ENCODE data around the gene HOXD3. TPM values are rescaled to one million over a fixed set of nuclear protein-coding genes. Genes with fewer than 3 reads are reported as not detected.

Gene HOXD3
- total and polyA plus RNA-seq, 2 donors, result 0.28 to 0.82 TPM

DNA sequence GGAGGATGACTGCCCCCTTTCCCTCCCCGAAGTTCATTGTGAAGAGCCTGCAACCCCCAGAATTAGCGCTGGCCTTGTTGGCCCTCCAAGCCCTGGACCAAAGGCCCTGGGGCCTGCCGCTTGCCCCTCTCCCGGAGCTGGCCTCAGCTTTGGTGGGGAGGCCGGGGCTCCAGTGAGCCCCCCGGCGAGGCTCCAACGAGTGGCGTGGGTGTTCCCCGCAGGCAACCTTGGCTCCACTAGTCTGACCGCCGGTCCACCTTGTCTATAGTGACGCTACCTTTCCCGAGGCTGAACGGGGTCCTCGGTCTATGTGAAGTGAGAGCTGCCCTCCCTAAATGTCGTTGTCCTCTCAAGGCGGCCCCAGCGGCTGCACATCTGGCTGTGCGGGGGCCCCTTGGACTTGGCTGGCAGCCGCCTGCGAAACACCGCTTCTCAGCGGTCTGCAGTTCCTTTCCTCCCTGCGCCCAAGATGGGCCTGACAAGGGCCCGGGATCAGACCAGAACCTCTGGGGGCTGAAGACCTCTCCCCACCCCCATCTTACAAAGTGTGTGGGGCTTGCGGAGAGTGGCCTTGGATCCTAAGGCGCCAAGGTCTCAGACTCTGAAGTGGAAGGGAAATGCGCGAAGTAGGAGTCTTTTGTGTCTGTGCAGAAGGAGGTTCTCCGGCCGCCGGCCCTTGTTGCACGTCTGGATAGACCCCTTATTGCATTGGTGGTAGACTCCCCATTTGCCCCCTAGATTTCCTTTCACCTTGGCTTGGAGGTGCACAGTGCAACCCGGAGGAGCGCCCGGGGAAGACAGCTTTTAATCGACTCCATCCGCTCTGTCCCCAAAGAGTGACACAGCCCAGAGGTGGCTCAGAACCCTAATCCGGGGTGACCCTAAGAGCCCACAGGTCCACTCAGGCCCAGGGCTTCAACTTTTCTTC is 44.5 kb upstream of the HOXD3 start:
- peaks cover 0 to 11% of the 10 kb centered on the region in 2 donors for H3K9me3 ChIP-seq (ENCODE audit: control insufficient read depth in 2 of 2, insufficient read depth in 1 of 2, low read length in 1 of 2)
- no peak for DNase-seq (ENCODE audit: low read depth in 6 of 9, low spot score in 9 of 9)
- 9% methylated on average over 40 of the region's 40 CpGs for WGBS

DNA sequence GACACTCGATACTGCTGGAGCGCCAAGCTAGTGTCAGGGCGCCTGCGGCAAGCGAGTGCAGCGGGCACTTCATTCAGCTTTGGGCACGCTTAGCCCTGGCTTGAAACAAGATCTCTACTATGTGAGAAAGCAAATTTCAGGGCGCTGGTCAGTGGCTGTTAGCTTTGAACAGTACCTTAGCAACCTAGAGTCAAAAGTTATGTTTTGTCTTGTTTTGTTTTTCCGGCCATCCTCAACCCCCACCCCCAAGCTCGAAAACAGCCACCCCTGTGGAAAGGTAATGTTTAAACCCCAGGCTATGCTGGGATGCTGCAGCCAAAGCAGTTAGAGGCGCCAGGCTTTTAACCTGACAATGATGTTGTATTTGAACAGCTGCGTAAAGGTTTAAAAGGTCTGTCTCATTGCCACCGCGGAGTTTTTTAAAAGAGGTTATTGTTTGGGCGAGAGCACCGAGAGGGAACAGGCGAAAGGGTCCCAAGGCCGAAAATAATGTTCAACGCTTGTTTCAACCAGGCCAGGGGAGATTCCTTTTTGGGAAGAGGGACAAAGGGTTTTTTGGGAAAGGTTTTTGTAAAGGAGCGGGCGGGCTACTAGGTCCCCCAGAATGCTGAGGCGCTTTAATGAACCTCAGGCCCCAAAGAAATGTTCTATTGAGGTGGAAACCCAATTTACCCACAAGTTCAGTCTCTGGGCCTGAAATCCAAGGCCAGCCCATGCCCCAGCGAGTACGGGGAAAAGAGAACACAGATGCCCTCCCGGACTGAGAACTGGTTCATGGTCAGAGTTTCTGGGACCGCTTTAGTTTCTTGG is 42.8 kb upstream of the HOXD3 start:
- peaks cover 0 to 11% of the 10 kb centered on the region in 2 donors for H3K9me3 ChIP-seq (ENCODE audit: control insufficient read depth in 2 of 2, insufficient read depth in 1 of 2, low read length in 1 of 2)
- no peak overlapping the region for H3K27ac ChIP-seq (ENCODE audit: low read depth in 1 of 2, low read length in 1 of 2)
- no peak for DNase-seq (ENCODE audit: low read depth in 6 of 9, low spot score in 9 of 9)
- H3K27me3 ChIP-seq (ENCODE audit: control insufficient read depth in 2 of 2, insufficient read depth in 1 of 2, low read length in 1 of 2), result peaks cover 88 to 100% of the 10 kb centered on the region in 2 donors
- H3K4me1 ChIP-seq (ENCODE audit: control insufficient read depth in 2 of 2, insufficient read depth in 2 of 2, low read length in 2 of 2), result peaks cover 0 to 3% of the 10 kb centered on the region in 2 donors
- no peak overlapping the region for H3K4me3 ChIP-seq (ENCODE audit: low read length in 2 of 2)
- 14% methylated on average over 26 of the region's 26 CpGs for WGBS
- no peaks in the 10 kb centered on the region for H3K36me3 ChIP-seq (ENCODE audit: control insufficient read depth in 2 of 2, insufficient read depth in 2 of 2, low read length in 1 of 2)

More for the DNA sequence above, 44.5 kb upstream of the HOXD3 start:
- H3K27me3 ChIP-seq (ENCODE audit: control insufficient read depth in 2 of 2, insufficient read depth in 1 of 2, low read length in 1 of 2), result peaks cover 89 to 100% of the 10 kb centered on the region in 2 donors
- no peaks in the 10 kb centered on the region for H3K36me3 ChIP-seq (ENCODE audit: control insufficient read depth in 2 of 2, insufficient read depth in 2 of 2, low read length in 1 of 2)
- H3K4me3 ChIP-seq (ENCODE audit: low read length in 2 of 2), result no peak overlapping the region
- H3K4me1 ChIP-seq (ENCODE audit: control insufficient read depth in 2 of 2, insufficient read depth in 2 of 2, low read length in 2 of 2), result no peaks in the 10 kb centered on the region
- no peak overlapping the region for H3K27ac ChIP-seq (ENCODE audit: low read depth in 1 of 2, low read length in 1 of 2)

DNA sequence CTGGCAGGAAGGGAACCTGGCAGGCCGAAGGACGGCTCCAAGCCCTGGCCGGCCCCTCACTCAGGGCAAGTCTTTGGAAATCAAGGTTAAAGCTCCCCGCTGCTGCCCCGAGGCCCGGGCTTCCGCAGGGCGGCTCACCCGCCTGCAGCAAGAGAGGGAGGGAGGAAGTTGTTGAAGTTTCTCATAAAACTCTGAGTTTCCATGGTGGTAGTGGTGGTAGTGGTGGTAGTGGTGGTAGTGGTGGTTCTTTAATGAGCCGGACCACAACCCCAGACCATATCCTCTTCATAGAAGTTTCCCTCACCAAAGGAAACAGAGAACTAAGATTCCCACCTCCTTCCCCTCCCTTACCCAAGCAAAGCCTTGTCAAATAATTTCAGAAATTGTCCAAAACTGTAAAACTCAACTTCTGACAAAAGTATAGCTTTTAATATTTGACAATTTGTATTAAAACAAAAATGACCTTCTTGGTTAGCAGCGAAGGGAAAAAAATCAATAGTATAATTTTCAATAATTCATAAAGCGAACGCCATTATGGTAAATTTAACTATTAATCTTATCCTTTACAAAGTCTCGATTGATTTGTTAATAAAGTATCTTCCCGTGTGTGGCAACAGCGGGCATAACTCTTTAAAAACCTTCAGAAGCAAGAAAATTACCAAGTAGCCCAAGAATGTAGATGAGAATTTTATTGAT is 42.0 kb upstream of the HOXD3 start:
- H3K27ac ChIP-seq (ENCODE audit: low read depth in 1 of 2, low read length in 1 of 2), result no peak overlapping the region
- H3K36me3 ChIP-seq (ENCODE audit: control insufficient read depth in 2 of 2, insufficient read depth in 2 of 2, low read length in 1 of 2), result no peaks in the 10 kb centered on the region
- WGBS, result 13% methylated on average over 16 of the region's 16 CpGs
- H3K4me1 ChIP-seq (ENCODE audit: control insufficient read depth in 2 of 2, insufficient read depth in 2 of 2, low read length in 2 of 2), result peaks cover 0 to 3% of the 10 kb centered on the region in 2 donors
- peaks cover 0 to 11% of the 10 kb centered on the region in 2 donors for H3K9me3 ChIP-seq (ENCODE audit: control insufficient read depth in 2 of 2, insufficient read depth in 1 of 2, low read length in 1 of 2)
- H3K27me3 ChIP-seq (ENCODE audit: control insufficient read depth in 2 of 2, insufficient read depth in 1 of 2, low read length in 1 of 2), result peaks cover 88 to 100% of the 10 kb centered on the region in 2 donors
- H3K4me3 ChIP-seq (ENCODE audit: low read length in 2 of 2), result no peak overlapping the region
- DNase-seq (ENCODE audit: low read depth in 6 of 9, low spot score in 9 of 9), result no peak

DNA sequence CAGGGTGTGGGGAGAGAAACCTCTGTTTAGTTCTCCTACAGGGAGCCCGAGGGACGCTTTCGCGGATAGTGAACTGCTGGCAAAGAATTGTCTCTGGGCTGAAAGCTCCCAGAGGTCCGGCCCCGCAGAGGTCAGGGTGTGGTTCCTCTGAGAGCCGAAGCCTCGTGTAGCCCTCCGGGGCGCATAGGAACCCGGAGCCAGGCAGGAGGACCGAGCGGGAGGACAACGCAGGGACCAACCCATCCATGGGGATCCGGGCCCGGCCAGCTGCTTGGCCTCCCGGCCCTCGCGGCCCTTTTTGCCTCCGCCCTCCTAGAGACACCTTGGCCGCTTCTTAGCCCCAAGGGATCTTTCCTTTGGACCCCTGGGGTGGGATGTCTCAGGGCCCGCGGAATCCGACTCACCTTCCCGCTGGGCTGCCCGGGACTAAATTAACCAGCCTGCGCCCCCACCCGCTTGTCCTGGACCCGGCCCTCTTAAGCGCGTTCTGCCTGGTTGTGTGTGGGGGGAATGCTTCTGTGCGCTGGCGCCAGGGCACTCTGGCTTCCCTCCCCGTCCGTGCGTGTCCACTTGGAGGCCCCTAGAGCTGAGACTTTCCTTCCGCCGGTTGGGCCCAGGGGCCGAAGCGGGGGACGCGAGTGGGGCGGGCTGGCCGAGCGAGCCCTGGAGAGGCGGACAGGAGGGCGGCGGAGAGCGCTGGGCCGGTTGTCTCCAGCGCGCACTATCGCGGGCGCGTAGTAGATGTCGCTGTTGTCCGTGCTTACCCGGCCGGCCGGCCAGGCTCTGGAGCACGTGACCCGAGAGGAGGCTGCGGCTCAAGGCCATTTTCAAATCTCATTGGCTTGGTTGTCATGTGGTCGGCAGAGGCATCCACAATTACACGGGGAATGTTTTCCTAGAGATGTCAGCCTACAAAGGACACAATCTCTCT is 41.0 kb upstream of the HOXD3 start, which contains the start of gene HOXD10:
TSS of gene HOXD10 (plus strand) at position 896 of the 931 bp plus-strand sequence. CDS start 56 bp downstream, outside the sequence.
- peaks cover 0 to 3% of the 10 kb centered on the region in 2 donors for H3K4me1 ChIP-seq (ENCODE audit: control insufficient read depth in 2 of 2, insufficient read depth in 2 of 2, low read length in 2 of 2)
- 10% methylated on average over 66 of the region's 66 CpGs for WGBS
- peaks cover 91 to 100% of the 10 kb centered on the region in 2 donors for H3K27me3 ChIP-seq (ENCODE audit: control insufficient read depth in 2 of 2, insufficient read depth in 1 of 2, low read length in 1 of 2)
- H3K4me3 ChIP-seq (ENCODE audit: low read length in 2 of 2), result no peak within 1 kb of the TSS
- H3K27ac ChIP-seq (ENCODE audit: low read depth in 1 of 2, low read length in 1 of 2), result no peak within 1 kb of the TSS
- no peak for DNase-seq (ENCODE audit: low read depth in 6 of 9, low spot score in 9 of 9)
- peaks cover 0 to 11% of the 10 kb centered on the region in 2 donors for H3K9me3 ChIP-seq (ENCODE audit: control insufficient read depth in 2 of 2, insufficient read depth in 1 of 2, low read length in 1 of 2)
- no peaks in the 10 kb centered on the region for H3K36me3 ChIP-seq (ENCODE audit: control insufficient read depth in 2 of 2, insufficient read depth in 2 of 2, low read length in 1 of 2)

DNA sequence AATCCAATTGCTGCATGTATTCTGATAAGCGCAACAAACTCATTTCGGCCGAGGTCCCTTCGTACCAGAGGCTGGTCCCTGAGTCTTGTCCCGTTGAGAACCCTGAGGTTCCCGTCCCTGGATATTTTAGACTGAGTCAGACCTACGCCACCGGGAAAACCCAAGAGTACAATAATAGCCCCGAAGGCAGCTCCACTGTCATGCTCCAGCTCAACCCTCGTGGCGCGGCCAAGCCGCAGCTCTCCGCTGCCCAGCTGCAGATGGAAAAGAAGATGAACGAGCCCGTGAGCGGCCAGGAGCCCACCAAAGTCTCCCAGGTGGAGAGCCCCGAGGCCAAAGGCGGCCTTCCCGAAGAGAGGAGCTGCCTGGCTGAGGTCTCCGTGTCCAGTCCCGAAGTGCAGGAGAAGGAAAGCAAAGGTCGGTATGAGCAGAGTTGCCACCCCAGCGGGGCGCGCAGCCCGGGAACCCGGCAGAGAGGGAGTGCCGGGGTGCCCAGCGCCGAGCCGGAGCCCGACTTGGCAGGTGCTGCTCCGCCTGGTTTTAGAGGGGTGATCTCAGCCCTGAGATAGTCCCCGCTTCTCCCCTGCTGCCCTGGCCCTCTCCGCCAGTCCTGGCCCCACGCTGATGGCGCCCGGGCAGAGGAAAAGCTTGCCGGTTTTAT is 39.8 kb upstream of the HOXD3 start:
- H3K9me3 ChIP-seq (ENCODE audit: control insufficient read depth in 2 of 2, insufficient read depth in 1 of 2, low read length in 1 of 2), result peaks cover 0 to 16% of the 10 kb centered on the region in 2 donors
- H3K36me3 ChIP-seq (ENCODE audit: control insufficient read depth in 2 of 2, insufficient read depth in 2 of 2, low read length in 1 of 2), result no peaks in the 10 kb centered on the region
- peaks cover 91 to 100% of the 10 kb centered on the region in 2 donors for H3K27me3 ChIP-seq (ENCODE audit: control insufficient read depth in 2 of 2, insufficient read depth in 1 of 2, low read length in 1 of 2)
- 22% methylated on average over 40 of the region's 40 CpGs for WGBS
- no peak for DNase-seq (ENCODE audit: low read depth in 6 of 9, low spot score in 9 of 9)
- H3K4me1 ChIP-seq (ENCODE audit: control insufficient read depth in 2 of 2, insufficient read depth in 2 of 2, low read length in 2 of 2), result peaks cover 0 to 3% of the 10 kb centered on the region in 2 donors
- no peak overlapping the region for H3K4me3 ChIP-seq (ENCODE audit: low read length in 2 of 2)
- no peak overlapping the region for H3K27ac ChIP-seq (ENCODE audit: low read depth in 1 of 2, low read length in 1 of 2)

DNA sequence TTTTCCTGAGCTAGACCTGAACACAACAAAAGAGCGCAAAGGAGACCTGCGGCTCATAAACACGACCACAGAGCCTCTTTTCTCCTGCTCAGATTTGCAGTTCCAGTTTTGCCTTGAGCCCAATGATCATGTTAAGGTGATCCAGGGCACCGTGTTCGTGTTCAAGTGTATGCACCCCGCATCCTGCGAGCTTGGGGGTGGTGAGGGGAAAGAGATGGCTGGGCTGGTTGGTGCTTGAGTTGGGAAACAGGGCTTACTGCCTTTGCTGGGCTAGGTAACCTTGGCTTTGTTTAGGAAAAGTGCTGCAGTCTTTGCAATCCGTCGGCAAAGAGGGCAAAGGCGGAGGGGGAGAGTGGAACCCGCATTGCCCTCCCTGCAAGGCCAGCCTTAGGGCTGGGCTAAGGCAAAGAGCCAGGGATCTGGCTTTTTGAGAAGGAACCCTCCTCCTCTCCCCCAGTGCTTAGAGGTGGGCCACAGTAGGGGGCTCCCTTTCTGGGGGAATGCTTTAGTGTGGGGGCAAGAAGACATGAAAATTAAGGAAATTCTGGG is 39.2 kb upstream of the HOXD3 start:
- Histone ChIP-seq H3K4me3 (ENCODE audit: low read length in 2 of 2) (no peak overlapping the region), H3K9me3 (ENCODE audit: control insufficient read depth in 2 of 2, insufficient read depth in 1 of 2, low read length in 1 of 2) (peaks cover 0 to 19% of the 10 kb centered on the region in 2 donors), H3K27ac (ENCODE audit: low read depth in 1 of 2, low read length in 1 of 2) (no peak overlapping the region), H3K27me3 (ENCODE audit: control insufficient read depth in 2 of 2, insufficient read depth in 1 of 2, low read length in 1 of 2) (peaks cover 91 to 100% of the 10 kb centered on the region in 2 donors), H3K36me3 (ENCODE audit: control insufficient read depth in 2 of 2, insufficient read depth in 2 of 2, low read length in 1 of 2) (no peaks in the 10 kb centered on the region), H3K4me1 (ENCODE audit: control insufficient read depth in 2 of 2, insufficient read depth in 2 of 2, low read length in 2 of 2) (peaks cover 3 to 9% of the 10 kb centered on the region in 2 donors)
- 12% methylated on average over 11 of the region's 11 CpGs for WGBS
- DNase-seq (ENCODE audit: low read depth in 6 of 9, low spot score in 9 of 9), result no peak

DNA sequence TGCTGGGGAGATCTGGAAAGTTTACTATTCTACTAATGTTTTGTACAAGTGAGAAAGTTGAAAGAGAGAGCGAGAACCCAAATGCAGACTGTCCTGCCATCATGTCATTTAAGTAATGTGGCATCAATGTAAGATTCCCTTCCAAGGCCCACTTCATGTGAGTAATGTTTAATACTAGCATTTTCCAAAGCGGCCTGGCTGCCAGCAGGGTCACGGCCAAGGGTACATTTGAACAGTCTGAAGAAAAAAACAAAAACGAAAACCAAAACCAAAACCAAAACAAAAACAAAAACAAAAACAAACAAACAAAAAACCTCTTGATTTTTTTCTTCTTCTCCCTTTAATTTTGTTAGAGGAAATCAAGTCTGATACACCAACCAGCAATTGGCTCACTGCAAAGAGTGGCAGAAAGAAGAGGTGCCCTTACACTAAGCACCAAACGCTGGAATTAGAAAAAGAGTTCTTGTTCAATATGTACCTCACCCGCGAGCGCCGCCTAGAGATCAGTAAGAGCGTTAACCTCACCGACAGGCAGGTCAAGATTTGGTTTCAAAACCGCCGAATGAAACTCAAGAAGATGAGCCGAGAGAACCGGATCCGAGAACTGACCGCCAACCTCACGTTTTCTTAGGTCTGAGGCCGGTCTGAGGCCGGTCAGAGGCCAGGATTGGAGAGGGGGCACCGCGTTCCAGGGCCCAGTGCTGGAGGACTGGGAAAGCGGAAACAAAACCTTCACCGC is 38.3 kb upstream of the HOXD3 start:
- no peak overlapping the region for H3K4me3 ChIP-seq (ENCODE audit: low read length in 2 of 2)
- H3K36me3 ChIP-seq (ENCODE audit: control insufficient read depth in 2 of 2, insufficient read depth in 2 of 2, low read length in 1 of 2), result no peaks in the 10 kb centered on the region
- peaks cover 4 to 9% of the 10 kb centered on the region in 2 donors for H3K4me1 ChIP-seq (ENCODE audit: control insufficient read depth in 2 of 2, insufficient read depth in 2 of 2, low read length in 2 of 2)
- no peak overlapping the region for H3K27ac ChIP-seq (ENCODE audit: low read depth in 1 of 2, low read length in 1 of 2)
- DNase-seq (ENCODE audit: low read depth in 6 of 9, low spot score in 9 of 9), result peak in 2 of 9 donors; percentile 42 to 55
- WGBS, result 11% methylated on average over 24 of the region's 24 CpGs
- H3K9me3 ChIP-seq (ENCODE audit: control insufficient read depth in 2 of 2, insufficient read depth in 1 of 2, low read length in 1 of 2), result peaks cover 0 to 19% of the 10 kb centered on the region in 2 donors
- peaks cover 91 to 100% of the 10 kb centered on the region in 2 donors for H3K27me3 ChIP-seq (ENCODE audit: control insufficient read depth in 2 of 2, insufficient read depth in 1 of 2, low read length in 1 of 2)
